GM03348 (cell line): ENCODE measurements around the gene GLP1R.

Experiments used
- DNase-seq: peaks from one replicate; pipeline ENCODE4 v3.0.0; 2012; ENCODE audit warnings: low spot score

The GLP1R gene

GRCh38 chr6:39044181-39044580 is 4.4 kb upstream of the GLP1R start:
- no peak for DNase-seq

GRCh38 chr6:39047434-39048327 is 900 bp upstream of the GLP1R start:
- DNase-seq: no peak

- no peak for DNase-seq
Observed at GRCh38 chr6:39049575-39050283, 1.1 kb downstream of the GLP1R start.

- DNase-seq: no peak
Observed at GRCh38 chr6:39050453-39051112, 2.0 kb downstream of the GLP1R start.

- no peak for DNase-seq
Observed at GRCh38 chr6:39051399-39052122, 3.0 kb downstream of the GLP1R start.

GRCh38 chr6:39053016-39053624 is 4.5 kb downstream of the GLP1R start:
- DNase-seq: no peak

- no peak for DNase-seq
Observed at GRCh38 chr6:39053854-39054576, 5.4 kb downstream of the GLP1R start.

- no peak for DNase-seq
Observed at GRCh38 chr6:39054577-39055142, 6.1 kb downstream of the GLP1R start.

GRCh38 chr6:39055661-39056060 is 7.1 kb downstream of the GLP1R start:
- DNase-seq: no peak

GRCh38 chr6:39056191-39056590 is 7.6 kb downstream of the GLP1R start:
- DNase-seq: no peak

GRCh38 chr6:39056681-39057080 is 8.1 kb downstream of the GLP1R start:
- no peak for DNase-seq

- DNase-seq: no peak
Observed at GRCh38 chr6:39057251-39058155, 8.9 kb downstream of the GLP1R start.

- DNase-seq: no peak
Observed at GRCh38 chr6:39058471-39059147, 10.0 kb downstream of the GLP1R start.

- DNase-seq: no peak
Observed at GRCh38 chr6:39059496-39060310, 11.1 kb downstream of the GLP1R start.

- no peak for DNase-seq
Observed at GRCh38 chr6:39060467-39061160, 12.0 kb downstream of the GLP1R start.

GRCh38 chr6:39061182-39061581 is 12.6 kb downstream of the GLP1R start:
- DNase-seq: no peak

GRCh38 chr6:39061588-39061987 is 13.0 kb downstream of the GLP1R start:
- no peak for DNase-seq
